Mesothelial cell of epicardium (in vitro differentiated cells): ENCODE measurements around the gene CRKL. TPM values are rescaled to one million over a fixed set of nuclear protein-coding genes. Genes with fewer than 3 reads are reported as not detected.

Source experiments
- DNase-seq, 2 experiments: peaks; one replicate each; pipeline ENCODE4 v3.0.0; 2021; ENCODE audit warnings: low spot score in 2 of 2; ENCODE audit not compliant: unreplicated experiment in 2 of 2
- H3K27ac Mint-ChIP-seq: 2 replicates; pipeline ENCODE4 v1.8.0; 2021; ENCODE audit warnings: mixed read lengths
- H3K27me3 Mint-ChIP-seq: 2 replicates; pipeline ENCODE4 v1.8.0; 2021; ENCODE audit warnings: low read depth, mixed read lengths
- H3K36me3 Mint-ChIP-seq: 2 replicates; pipeline ENCODE4 v1.8.0; 2021; ENCODE audit warnings: mixed read lengths
- H3K4me1 Mint-ChIP-seq: 2 replicates; pipeline ENCODE4 v1.8.0; 2021; ENCODE audit warnings: mixed read lengths
- H3K4me3 Mint-ChIP-seq: 2 replicates; pipeline ENCODE4 v1.8.0; 2021; ENCODE audit warnings: mild to moderate bottlenecking, moderate library complexity, mixed read lengths
- H3K9me3 Mint-ChIP-seq: 2 replicates; pipeline ENCODE4 v1.8.0; 2021; ENCODE audit warnings: mixed read lengths
- CTCF ChIP-seq: fragments of 200-600 bp; sonication (generic); IDR thresholded peaks from one replicate; pipeline ENCODE4 v1.5.0; 2021; ENCODE audit warnings: antibody characterized with exemption; ENCODE audit not compliant: unreplicated experiment
- total RNA-seq: library from RNA; stranded (reverse); gene quantifications from 3 replicates; pipeline ENCODE4 v1.2.1, GENCODE V29; 2021

CRKL gene
- total RNA-seq, 1 donor from 2014 or later: 75.1 TPM

GRCh38 chr22:20978419-20978818, 61.2 kb downstream of the CRKL start:
- no peak for TF ChIP-seq CTCF
- H3K4me3 Mint-ChIP-seq: no peak overlapping the region
- peaks cover 33% of the 10 kb centered on the region for H3K4me1 Mint-ChIP-seq
- H3K27ac Mint-ChIP-seq: no peak overlapping the region
- H3K9me3 Mint-ChIP-seq: peaks cover 3% of the 10 kb centered on the region
- peaks cover 12% of the 10 kb centered on the region for H3K27me3 Mint-ChIP-seq
- no peaks in the 10 kb centered on the region for H3K36me3 Mint-ChIP-seq
- DNase-seq: no peak

GRCh38 chr22:20979243-20979809, 62.1 kb downstream of the CRKL start:
- no peak for TF ChIP-seq CTCF
- Mint-ChIP-seq H3K36me3 (no peaks in the 10 kb centered on the region), H3K9me3 (peaks cover 3% of the 10 kb centered on the region), H3K27ac (peak overlapping the region; percentile 71), H3K4me3 (peak overlapping the region; percentile 99), H3K27me3 (peaks cover 12% of the 10 kb centered on the region), H3K4me1 (peaks cover 35% of the 10 kb centered on the region)
- DNase-seq: peak; percentile 51 to 70

- no peak for TF ChIP-seq CTCF
- Mint-ChIP-seq H3K9me3 (peaks cover 3% of the 10 kb centered on the region), H3K27ac (no peak overlapping the region), H3K36me3 (no peaks in the 10 kb centered on the region), H3K4me1 (peaks cover 35% of the 10 kb centered on the region), H3K4me3 (peak overlapping the region; percentile 99), H3K27me3 (peaks cover 12% of the 10 kb centered on the region)
- no peak for DNase-seq
Observed at GRCh38 chr22:20979940-20980453, 62.8 kb downstream of the CRKL start.

- H3K9me3 Mint-ChIP-seq: peaks cover 3% of the 10 kb centered on the region
- no peak for DNase-seq
- H3K36me3 Mint-ChIP-seq: no peaks in the 10 kb centered on the region
- no peak for TF ChIP-seq CTCF
- H3K27ac Mint-ChIP-seq: no peak overlapping the region
- peaks cover 35% of the 10 kb centered on the region for H3K4me1 Mint-ChIP-seq
- peak overlapping the region; percentile 99 for H3K4me3 Mint-ChIP-seq
- peaks cover 12% of the 10 kb centered on the region for H3K27me3 Mint-ChIP-seq
Observed at GRCh38 chr22:20980523-20980922, 63.3 kb downstream of the CRKL start.

- H3K27me3 Mint-ChIP-seq: peaks cover 7% of the 10 kb centered on the region
- peaks cover 35% of the 10 kb centered on the region for H3K4me1 Mint-ChIP-seq
- peaks cover 3% of the 10 kb centered on the region for H3K9me3 Mint-ChIP-seq
- no peak for DNase-seq
- H3K36me3 Mint-ChIP-seq: peaks cover under 1% of the 10 kb centered on the region
- no peak for TF ChIP-seq CTCF
- peak overlapping the region; percentile 99 for H3K4me3 Mint-ChIP-seq
- H3K27ac Mint-ChIP-seq: peak overlapping the region; percentile 89
Observed at GRCh38 chr22:20980938-20981722, 63.9 kb downstream of the CRKL start.
